ENCODE measurements around the gene C2orf80.

DNA sequence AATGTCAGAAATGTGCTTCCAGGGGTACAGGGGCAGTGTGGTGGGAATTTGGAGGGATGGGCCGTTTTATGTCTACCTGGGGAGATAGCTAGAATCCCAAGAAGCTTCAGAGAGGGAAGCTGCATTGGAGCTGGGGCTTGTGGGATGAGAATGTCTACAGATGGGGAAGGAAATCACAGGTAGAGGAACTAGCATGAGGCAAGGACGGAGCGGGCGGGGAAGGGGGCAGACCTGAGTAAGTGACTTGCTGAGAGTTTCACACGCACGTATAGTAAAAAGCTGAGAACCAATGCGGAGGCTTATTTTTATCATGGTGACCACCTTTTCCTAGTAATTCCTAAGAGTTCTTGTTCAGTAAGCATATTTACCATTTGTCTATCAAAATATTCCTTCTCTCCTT, 6.3 kb downstream of the C2orf80 start:
- no peak for TF ChIP-seq POLR2AphosphoS5 (IDR thresholded peaks at IDR 0.05; ENCODE audit: control insufficient read depth, insufficient read depth, low read depth, low read length)
- no peak for TF ChIP-seq POLR2H (tag; IDR thresholded peaks at IDR 0.05; ENCODE audit: low read depth)
- TF ChIP-seq, protein P1, sequence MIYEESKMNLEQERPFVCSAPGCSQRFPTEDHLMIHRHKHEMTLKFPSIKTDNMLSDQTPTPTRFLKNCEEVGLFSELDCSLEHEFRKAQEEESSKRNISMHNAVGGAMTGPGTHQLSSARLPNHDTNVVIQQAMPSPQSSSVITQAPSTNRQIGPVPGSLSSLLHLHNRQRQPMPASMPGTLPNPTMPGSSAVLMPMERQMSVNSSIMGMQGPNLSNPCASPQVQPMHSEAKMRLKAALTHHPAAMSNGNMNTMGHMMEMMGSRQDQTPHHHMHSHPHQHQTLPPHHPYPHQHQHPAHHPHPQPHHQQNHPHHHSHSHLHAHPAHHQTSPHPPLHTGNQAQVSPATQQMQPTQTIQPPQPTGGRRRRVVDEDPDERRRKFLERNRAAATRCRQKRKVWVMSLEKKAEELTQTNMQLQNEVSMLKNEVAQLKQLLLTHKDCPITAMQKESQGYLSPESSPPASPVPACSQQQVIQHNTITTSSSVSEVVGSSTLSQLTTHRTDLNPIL (CRISPR knock-in tag; IDR thresholded peaks at IDR 0.05) = no peak
- no peak for TF ChIP-seq CTCF (IDR thresholded peaks at IDR 0.05 in 2 of 3, conservative IDR thresholded peaks at IDR 0.05 in 1 of 3; ENCODE audit: insufficient read depth in 2 of 3, low read depth in 1 of 3, low read length in 3 of 3)
- TF ChIP-seq, protein P2, sequence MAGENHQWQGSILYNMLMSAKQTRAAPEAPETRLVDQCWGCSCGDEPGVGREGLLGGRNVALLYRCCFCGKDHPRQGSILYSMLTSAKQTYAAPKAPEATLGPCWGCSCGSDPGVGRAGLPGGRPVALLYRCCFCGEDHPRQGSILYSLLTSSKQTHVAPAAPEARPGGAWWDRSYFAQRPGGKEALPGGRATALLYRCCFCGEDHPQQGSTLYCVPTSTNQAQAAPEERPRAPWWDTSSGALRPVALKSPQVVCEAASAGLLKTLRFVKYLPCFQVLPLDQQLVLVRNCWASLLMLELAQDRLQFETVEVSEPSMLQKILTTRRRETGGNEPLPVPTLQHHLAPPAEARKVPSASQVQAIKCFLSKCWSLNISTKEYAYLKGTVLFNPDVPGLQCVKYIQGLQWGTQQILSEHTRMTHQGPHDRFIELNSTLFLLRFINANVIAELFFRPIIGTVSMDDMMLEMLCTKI (IDR thresholded peaks at IDR 0.05; ENCODE audit: partially characterized antibody) = no peak
- no peak for TF ChIP-seq MXI1 (IDR thresholded peaks at IDR 0.05; ENCODE audit: low read depth, low read length)
- TF ChIP-seq EZH2 (IDR thresholded peaks at IDR 0.05; ENCODE audit: borderline replicate concordance, low read depth, low read length) = no peak
- TF ChIP-seq PBX2 (CRISPR knock-in tag; IDR thresholded peaks at IDR 0.05; ENCODE audit: low read depth) = no peak
- no peak for TF ChIP-seq PBX2 (tag; conservative IDR thresholded peaks at IDR 0.05; ENCODE audit: low read depth)
- TF ChIP-seq EP300 (IDR thresholded peaks at IDR 0.05; ENCODE audit: low read length) = no peak

Measured in K562 (cell line).